Measurements from ENCODE around the gene GOLGA8T.
"Not testable (repeated sequence)": the region's sequence is repeated elsewhere in the genome, so short reads cannot be mapped to it uniquely, and the experiment has no call there.

Gene GOLGA8T

GRCh38 chr15:30134751-30135150 is at the start of gene GOLGA8T:
Gene GOLGA8T (plus strand): TSS chr15:30135051. CDS start chr15:30135149, 98 bp downstream.
- not testable (repeated sequence) for DNase-seq

DNA sequence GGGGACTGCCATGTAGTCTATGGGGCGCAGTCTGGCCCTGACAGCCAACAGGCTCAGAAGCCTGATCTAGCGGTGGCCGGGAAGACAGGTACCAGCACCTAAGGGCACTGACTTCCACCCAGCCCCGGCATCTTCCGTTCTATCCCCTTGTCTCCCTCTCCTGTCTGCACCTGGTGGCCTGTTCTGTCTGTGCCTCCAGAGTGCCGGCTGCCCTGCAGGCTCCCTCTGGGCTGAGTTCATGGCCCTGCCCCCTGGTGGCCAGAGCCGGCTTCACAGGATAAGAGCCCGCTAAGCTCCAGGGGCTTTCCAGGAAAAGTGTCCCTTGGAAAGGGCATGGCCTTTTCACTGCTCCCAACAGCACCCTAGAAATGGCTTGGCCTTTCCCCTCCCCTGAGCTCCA is 37.0 kb upstream of the GOLGA8T start:
- DNase-seq: not testable (repeated sequence)

- DNase-seq: not testable (repeated sequence)
These were observed 32.0 kb upstream of the GOLGA8T start for GRCh38 chr15:30102890-30103289.

DNA sequence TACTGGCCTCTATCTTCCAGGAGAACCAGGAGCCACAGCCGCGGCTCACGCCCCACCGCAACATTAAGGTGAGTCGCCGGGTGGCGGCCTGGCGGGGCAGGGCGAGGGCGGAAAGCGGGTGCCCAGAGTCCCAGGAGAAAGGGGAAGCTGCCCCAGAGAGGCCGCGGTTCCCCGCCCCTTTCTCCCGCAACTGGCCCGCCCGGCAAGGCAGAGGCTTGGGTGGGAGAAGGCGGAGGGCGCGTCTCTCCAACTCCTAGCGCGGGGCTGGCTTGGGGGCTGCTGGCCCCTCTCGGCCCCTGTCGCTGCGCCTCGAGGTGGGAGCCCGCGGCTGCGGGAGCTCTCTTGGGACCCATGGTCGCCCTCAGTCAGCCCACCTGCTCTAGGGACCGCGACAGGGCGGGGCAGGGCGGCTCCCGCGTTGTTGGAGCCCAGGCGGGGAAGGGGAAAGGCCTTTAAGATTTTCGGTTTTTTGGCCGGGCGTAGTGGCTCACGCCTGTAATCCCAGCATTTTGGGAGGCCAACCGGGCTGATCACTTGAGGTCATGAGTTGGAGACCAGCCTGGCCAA is 30.8 kb upstream of the GOLGA8T start:
- DNase-seq: not testable (repeated sequence)

DNA sequence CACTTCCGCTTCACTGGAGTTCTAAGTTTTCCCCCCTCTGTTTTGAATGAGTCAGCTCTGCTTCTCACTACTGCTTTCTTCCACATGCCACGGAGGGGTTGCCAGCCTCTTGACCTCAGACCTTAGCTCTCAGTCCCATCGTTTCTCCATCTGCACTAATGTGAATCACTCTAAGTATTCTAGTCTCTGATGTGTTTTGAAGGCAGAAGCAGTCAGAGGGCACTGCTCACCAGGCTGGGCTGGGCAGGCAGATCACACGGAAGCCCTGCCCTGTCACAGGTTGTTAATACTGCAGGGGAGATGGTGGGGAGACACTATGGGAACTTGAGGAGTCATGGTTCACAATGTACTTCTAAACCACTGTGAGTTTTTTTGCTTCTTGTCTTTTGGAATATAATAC is 24.3 kb upstream of the GOLGA8T start:
- DNase-seq: not testable (repeated sequence)

DNA sequence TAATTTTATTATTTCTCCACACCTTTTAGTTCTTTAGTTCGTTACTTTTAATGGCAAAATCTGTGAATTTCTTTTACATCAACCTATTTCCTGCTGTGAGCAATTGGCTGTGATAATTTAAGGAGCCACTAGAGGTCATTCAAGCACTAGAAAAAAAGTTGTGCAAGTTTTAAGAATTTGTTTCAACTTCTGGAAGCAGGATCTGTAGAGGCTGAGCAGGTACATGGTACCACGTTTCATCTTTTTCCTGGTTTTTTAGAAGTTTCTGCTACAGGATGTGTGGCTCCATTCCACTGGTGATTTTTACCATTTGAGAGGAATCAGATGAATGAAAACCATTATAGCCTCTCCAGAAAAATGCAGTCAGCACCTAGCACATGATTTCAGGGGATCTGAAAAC is 4.8 kb upstream of the GOLGA8T start:
- not testable (repeated sequence) for DNase-seq

- DNase-seq: not testable (repeated sequence)
These were observed 8.4 kb downstream of the GOLGA8T start for GRCh38 chr15:30143246-30143645.

DNA sequence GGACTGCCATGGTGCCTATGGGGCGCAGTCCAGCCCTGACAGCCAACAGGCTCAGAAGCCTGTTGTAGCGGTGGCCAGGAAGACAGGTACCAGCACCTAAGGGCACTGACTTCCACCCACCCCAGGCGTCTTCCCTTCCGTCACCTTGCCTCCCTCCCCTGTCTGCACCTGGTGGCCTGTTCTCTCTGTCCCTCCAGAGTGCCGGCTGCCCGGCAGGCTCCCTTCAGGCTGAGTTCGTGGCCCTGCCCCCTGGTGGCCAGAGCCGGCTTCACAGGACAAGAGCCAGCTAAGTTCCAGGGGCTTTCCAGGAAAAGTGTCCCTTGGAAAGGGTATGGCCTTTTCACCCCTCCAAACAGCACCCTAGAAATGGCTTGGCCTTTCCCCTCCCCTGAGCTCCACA is 15.0 kb downstream of the GOLGA8T start:
- not testable (repeated sequence) for DNase-seq

DNA sequence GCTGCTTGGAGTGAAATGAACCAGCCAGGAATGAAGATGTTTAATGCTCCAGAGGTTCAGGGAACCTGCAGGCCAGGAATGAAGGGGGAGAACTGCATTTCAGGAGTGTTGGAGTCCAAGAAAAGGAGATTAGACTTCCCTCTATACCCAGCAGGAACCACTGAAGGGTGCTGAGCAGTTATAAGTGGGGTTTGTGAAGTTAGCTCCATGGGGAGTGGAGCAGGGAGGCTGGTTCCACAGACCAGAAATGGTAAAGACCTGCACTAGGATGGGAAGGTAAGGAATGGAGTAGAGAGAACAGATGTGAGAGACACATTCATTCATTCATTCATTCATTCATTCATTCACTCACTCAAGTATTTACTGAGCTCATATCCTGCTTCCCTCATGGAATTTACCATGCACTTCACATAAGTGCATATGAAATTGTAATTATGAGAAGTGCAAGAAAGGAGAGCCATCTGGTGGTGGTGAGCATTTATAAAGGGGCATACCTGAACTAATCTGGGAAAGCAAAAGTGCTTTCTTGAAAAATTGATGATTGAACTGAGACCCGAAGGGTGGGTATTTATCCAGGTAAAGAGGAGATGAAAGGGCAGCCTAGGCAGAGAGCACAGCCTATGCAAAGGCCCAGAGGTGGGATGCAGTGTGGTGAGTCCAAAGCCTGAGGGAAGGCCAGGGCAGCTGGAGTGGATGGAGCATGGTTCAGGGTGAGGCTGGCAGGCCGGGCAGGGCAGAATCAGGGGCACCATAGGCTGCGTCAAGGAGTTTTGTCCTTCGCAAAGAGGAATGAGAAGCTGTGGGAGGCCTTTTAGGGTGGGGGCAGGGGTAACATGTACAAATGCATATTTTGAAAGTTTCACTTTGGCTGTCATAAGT is 27.9 kb downstream of the GOLGA8T start:
- DNase-seq: not testable (repeated sequence)

DNA sequence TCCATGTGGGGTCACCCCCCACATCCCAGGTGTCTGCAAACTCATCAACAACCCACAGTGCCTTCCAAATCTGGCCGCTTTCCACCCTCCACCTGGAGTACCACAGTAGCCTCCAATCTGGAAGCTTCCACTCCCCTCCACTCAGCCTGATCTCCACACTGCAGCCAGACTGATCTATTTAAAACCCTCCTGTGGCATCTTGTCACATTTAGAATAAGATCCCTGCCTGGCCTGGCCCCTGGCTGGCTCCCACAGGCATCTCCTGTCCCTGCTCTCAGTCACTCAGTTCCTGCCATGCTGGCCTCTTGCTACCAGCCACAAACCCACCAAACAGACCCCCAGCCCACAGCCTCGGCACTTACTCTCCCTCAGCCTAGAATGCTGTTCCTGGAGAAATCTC is 28.9 kb downstream of the GOLGA8T start:
- DNase-seq: not testable (repeated sequence)

GRCh38 chr15:30164257-30164656 is 29.4 kb downstream of the GOLGA8T start:
- DNase-seq: not testable (repeated sequence)

DNA sequence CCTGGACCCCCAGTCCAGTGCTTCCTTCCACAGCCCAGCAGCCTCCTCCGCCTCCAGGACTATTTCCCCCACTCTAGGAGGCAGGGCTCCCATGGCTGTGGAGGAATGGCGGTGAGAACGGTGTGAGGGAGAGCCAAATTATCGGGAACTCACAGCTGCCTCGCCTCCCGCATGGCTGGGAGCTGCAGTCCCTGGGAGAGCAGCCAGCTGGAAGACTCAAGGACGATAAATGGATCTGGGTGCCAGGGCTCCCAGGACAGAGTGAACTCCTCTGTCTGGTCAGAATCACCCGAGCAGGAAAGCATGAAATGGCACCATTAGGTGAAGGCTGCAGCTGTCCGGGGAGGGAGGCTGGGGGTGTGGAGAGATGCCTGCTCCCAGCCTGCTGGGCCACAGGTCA is 32.6 kb downstream of the GOLGA8T start:
- not testable (repeated sequence) for DNase-seq

- DNase-seq: not testable (repeated sequence)
These were observed 33.0 kb downstream of the GOLGA8T start for GRCh38 chr15:30167886-30168285.

DNA sequence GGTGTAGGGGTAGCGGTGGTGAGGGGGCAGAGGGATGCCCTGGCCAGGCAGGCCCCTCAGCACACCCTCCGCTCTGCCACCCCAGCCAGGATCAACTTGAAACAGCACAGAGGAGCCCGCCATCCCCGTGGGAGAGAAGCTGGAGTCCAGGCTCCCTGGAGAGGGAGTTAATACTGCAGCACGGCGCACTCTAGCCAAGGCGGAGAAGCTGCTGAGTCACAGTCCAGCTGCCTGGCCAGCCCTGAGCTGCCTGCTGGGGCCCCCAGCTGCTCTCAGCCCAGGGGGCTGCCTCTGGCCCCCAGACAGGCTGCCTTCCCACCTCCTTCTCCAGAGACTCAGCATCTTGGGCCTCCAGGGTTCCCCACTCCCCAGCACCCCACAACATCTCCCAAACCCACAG is 36.6 kb downstream of the GOLGA8T start:
- DNase-seq: not testable (repeated sequence)

DNA sequence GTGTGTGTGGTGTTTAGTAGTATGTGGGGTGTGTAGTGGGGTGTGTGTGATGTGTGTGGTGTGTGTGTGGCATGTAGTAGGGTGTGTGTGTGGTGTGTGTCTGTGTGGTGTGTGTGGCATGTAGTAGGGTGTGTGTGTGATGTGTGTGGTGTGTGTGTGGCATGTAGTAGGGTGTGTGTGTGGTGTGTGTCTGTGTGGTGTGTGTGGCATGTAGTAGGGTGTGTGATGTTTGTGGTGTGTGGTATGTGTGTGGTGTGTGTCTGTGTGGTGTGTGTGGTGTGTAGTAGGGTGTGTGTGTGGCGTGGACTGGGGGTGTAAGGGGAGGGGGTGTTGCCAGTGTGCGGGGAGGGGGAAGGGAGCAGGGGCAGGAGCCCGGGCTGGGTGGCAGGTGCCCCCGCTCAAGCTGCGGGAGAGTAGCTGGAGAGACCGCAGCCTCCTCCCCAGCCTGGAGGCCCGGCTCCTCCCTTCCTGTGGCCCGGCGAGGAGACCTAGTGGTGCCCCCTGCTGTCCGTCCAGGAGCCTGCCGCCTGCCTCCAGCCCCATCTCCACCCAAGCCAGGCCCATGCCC is 38.3 kb downstream of the GOLGA8T start:
- not testable (repeated sequence) for DNase-seq

GRCh38 chr15:30175291-30175690 is 40.4 kb downstream of the GOLGA8T start:
- not testable (repeated sequence) for DNase-seq

GRCh38 chr15:30176613-30177012 is 41.8 kb downstream of the GOLGA8T start:
- DNase-seq: not testable (repeated sequence)

- DNase-seq: not testable (repeated sequence)
These were observed 45.0 kb downstream of the GOLGA8T start for GRCh38 chr15:30179814-30180213.

DNA sequence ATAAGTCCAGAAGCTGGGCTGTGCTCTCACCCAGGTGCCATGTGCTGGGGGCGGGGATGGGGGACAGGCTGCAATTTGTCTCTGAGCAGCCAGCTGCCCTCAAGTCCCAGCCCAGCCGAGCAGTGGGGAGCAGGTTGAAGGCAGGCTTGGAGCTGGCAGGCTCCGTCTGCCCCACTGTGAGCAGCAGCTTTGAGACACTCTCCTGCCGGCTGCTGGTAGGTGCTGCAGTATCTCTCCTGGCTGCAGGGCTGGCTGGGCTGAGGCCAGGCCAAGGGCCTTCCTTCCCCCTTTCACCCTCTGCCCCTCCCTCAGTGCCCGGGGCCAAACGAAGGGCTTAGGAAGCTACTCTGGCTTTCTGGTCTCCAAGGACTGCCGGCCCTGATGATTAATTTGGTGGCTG is 50.6 kb downstream of the GOLGA8T start:
- not testable (repeated sequence) for DNase-seq

DNA sequence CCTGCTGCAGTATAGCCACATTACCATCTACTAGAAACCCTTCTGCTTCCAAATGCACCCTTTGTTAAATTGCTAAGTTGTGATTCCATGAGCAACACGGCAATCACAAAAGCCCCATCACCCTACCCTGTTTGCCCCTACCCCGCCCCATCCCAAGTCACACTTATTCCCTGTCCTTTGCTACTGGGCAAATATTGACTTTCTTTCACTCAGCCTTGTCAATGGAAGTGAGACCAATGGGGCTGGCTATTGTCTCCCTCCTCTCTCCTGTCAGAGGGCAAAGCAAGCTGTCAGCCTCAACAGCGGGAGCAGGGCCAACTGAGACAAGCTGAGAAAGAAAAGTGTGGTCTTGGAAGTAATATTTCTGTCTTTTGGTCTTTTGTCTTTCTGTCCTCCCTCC is 52.6 kb downstream of the GOLGA8T start:
- DNase-seq: not testable (repeated sequence)

- DNase-seq: not testable (repeated sequence)
These were observed 54.9 kb downstream of the GOLGA8T start for GRCh38 chr15:30189754-30190153.

DNA sequence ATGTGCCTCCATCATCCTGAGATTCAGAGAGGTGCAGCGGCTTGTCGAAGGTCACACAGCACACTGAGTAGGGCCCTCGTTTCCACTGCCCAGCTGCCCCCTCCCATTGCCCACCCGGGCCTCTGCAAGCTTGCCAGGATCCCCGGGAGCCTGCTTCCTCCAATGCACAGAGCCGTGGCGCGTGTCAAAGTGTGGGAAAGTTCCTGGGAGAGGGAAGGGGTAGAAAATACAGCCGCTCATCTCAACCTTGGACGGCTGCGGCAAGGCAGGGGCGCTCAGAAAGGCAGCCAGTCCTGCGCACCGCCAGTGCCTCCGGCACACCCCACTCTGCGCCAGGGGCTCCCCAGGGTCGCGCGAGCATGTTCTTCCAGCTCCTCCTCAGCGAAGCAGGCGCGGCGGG is 56.3 kb downstream of the GOLGA8T start:
- DNase-seq: not testable (repeated sequence)

DNA sequence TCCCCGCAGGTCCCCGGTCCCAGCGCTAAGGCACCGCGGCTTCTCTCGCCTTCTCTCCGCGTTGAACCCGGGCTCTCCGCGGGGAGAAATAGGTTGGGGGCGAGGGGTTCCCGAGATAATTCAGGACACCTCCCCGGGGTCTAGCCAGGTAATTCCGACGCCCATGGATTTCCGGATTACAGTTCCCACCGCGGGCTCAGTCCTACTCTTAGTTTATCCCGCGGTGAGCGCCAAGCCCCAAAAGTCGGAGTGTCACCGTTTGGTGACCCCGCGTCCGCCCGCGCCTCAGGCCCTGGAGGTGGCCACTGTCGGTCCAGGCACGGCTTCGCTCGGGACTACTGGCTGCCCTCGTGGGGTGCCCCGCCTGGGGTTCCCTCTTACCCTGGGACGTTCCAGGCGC is 56.8 kb downstream of the GOLGA8T start:
- not testable (repeated sequence) for DNase-seq
